ENCODE measurements around the gene FAF1. TPM values are rescaled to one million over a fixed set of nuclear protein-coding genes. Genes with fewer than 3 reads are reported as not detected.

FAF1 gene
- total RNA-seq, 2 donors from 2014 or later = 17.8 to 27.5 TPM

DNA sequence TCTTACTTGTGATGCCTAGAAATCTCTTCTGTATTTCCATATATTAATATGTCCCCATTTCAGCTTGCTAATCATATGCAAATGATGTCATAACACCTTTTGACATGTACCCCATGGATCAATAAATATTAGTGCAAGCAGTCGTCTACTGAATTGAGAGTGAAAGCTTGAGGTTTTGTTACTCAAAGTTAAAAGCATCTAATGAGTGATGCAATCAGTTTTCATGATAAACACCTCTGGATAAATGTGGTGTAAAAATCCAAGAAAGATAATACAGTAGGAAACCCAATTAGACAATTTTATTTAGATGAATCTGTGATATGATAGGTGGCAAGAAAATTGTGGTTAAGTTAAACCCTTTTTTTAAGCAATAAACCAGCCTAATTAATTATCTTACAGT, 395.6 kb downstream of the FAF1 start:
- peaks cover 0 to 5% of the 10 kb centered on the region in 2 donors for H3K36me3 ChIP-seq (replicated peaks in 1 of 2; ENCODE audit: insufficient read depth in 1 of 2, low read depth in 2 of 2)
- H3K4me1 ChIP-seq = no peaks in the 10 kb centered on the region
- 59 to 81% methylated on average over 1 of the region's 1 CpG for WGBS, 2 donors
- H3K27me3 ChIP-seq = no peaks in the 10 kb centered on the region
- intact Hi-C loops (cut with DNase I) = no loop called here
- no peaks in the 10 kb centered on the region for H3K9me3 ChIP-seq
- DNase-seq = no peak
- no peak for TF ChIP-seq POLR2A (IDR thresholded peaks at IDR 0.05)
- TF ChIP-seq, protein P1, sequence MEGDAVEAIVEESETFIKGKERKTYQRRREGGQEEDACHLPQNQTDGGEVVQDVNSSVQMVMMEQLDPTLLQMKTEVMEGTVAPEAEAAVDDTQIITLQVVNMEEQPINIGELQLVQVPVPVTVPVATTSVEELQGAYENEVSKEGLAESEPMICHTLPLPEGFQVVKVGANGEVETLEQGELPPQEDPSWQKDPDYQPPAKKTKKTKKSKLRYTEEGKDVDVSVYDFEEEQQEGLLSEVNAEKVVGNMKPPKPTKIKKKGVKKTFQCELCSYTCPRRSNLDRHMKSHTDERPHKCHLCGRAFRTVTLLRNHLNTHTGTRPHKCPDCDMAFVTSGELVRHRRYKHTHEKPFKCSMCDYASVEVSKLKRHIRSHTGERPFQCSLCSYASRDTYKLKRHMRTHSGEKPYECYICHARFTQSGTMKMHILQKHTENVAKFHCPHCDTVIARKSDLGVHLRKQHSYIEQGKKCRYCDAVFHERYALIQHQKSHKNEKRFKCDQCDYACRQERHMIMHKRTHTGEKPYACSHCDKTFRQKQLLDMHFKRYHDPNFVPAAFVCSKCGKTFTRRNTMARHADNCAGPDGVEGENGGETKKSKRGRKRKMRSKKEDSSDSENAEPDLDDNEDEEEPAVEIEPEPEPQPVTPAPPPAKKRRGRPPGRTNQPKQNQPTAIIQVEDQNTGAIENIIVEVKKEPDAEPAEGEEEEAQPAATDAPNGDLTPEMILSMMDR (IDR thresholded peaks at IDR 0.05) = no peak
- no peak overlapping the region for H3K27ac ChIP-seq
- H3K4me3 ChIP-seq = no peak overlapping the region
- ATAC-seq = no peak

DNA sequence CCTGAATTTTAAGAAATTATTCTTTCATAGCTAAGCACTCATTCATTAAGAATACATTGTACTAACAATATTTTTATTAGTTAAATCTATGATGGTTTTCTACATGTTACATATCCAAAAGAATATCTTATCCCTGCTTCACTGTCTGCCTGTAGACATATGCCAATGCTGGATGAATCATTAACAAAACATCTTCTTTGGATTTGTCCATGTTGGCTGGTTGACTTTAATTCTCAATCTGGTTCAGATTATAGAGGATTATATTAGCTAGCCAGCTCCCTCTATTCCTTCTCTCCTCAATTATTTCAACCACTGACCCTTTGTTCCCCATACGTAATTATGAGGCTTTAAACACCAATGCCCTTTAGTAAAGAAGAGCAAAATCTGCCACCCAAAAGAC, 398.0 kb downstream of the FAF1 start:
- WGBS, 2 donors = 93 to 94% methylated on average over 1 of the region's 1 CpG
- Histone ChIP-seq H3K36me3 (replicated peaks in 1 of 2; ENCODE audit: insufficient read depth in 1 of 2, low read depth in 2 of 2) (peaks cover 0 to 5% of the 10 kb centered on the region in 2 donors), H3K9me3 (no peaks in the 10 kb centered on the region), H3K4me3 (no peak overlapping the region), H3K27ac (no peak overlapping the region), H3K4me1 (no peaks in the 10 kb centered on the region), H3K27me3 (no peaks in the 10 kb centered on the region)
- no peak for TF ChIP-seq POLR2A (IDR thresholded peaks at IDR 0.05)
- TF ChIP-seq, protein P1 (IDR thresholded peaks at IDR 0.05) = no peak
- no peak for ATAC-seq
- intact Hi-C loops (cut with DNase I) = no loop called here
- no peak for DNase-seq

DNA sequence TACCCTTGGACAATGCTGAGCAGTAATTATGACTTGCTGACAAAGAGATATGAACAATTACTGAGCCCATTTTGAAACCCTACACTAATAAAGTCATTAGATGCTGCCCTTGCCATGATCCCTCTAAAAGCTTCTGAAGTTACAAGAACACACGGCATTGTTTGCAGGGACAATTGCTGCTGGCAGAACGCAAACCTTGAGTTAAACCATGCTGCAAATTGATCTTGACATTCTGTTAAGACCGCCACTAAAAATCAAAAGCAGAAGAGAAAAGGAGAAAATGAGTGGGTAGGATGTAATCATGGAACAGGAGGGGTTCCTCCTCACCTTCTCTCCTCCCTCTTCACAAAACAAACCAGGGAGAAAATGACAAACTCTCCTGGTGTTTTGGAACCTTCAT, 400.6 kb downstream of the FAF1 start:
- no peak for DNase-seq
- H3K4me1 ChIP-seq = no peaks in the 10 kb centered on the region
- H3K36me3 ChIP-seq (replicated peaks in 1 of 2; ENCODE audit: insufficient read depth in 1 of 2, low read depth in 2 of 2) = no peaks in the 10 kb centered on the region
- WGBS, 2 donors = 95 to 97% methylated on average over 3 of the region's 3 CpGs
- no peak for ATAC-seq
- TF ChIP-seq, protein P1 (IDR thresholded peaks at IDR 0.05) = no peak
- no peak for TF ChIP-seq POLR2A (IDR thresholded peaks at IDR 0.05)
- intact Hi-C loops (cut with DNase I) = no loop called here
- H3K4me3 ChIP-seq = no peak overlapping the region
- no peak overlapping the region for H3K27ac ChIP-seq
- no peaks in the 10 kb centered on the region for H3K9me3 ChIP-seq
- no peaks in the 10 kb centered on the region for H3K27me3 ChIP-seq

DNA sequence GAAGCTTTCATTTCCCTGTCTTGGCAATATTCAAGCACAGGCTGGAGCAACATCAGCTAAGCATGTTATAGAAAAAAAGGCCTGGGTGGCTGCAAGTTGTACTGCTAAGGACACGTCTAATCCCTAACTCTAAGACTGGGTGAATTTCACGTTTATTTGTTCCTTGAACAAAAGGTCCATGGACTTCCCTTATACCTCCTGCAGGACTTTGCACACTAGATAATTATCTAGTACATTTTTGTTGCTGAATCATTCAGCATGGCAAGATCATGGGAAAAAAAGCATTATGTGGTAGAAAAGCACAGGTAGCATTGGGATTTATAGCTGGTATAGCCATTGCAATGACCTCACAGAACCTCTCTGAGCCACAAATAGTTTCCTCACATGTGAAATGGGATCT, 406.1 kb downstream of the FAF1 start:
- no peak overlapping the region for H3K4me3 ChIP-seq
- no peaks in the 10 kb centered on the region for H3K4me1 ChIP-seq
- no peaks in the 10 kb centered on the region for H3K27me3 ChIP-seq
- WGBS, 2 donors = 80 to 83% methylated on average over 2 of the region's 2 CpGs
- H3K9me3 ChIP-seq = no peaks in the 10 kb centered on the region
- intact Hi-C loops (cut with DNase I) = no loop called here
- H3K27ac ChIP-seq = no peak overlapping the region
- ATAC-seq (no peak), DNase-seq (no peak)
- TF ChIP-seq, protein P1 (IDR thresholded peaks at IDR 0.05) = no peak
- TF ChIP-seq POLR2A (IDR thresholded peaks at IDR 0.05) = no peak
- H3K36me3 ChIP-seq (replicated peaks in 1 of 2; ENCODE audit: insufficient read depth in 1 of 2, low read depth in 2 of 2) = no peaks in the 10 kb centered on the region

DNA sequence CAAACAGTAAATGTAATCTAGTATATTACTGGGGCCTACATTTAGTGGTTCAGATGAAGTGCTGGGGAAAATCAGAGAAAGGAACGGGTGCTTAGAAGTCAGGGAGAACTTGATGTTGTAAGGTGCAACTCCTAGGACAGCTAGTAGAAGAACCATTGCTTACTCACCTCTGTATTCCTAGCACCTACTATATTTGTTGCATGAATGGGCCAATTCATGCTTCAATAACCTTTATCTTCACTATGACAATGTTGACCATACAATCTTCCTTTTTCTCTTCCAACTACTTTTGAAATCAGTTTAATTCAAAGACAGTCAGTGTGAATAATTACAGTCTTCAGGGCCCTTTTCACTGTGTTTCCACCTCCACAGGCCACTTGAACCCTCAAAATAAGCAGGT, 411.8 kb downstream of the FAF1 start:
- intact Hi-C loops (cut with DNase I) = no loop called here
- DNase-seq (no peak), ATAC-seq (no peak)
- Histone ChIP-seq H3K4me3 (no peak overlapping the region), H3K27ac (no peak overlapping the region), H3K36me3 (replicated peaks in 1 of 2; ENCODE audit: insufficient read depth in 1 of 2, low read depth in 2 of 2) (no peaks in the 10 kb centered on the region), H3K9me3 (no peaks in the 10 kb centered on the region), H3K27me3 (no peaks in the 10 kb centered on the region), H3K4me1 (no peaks in the 10 kb centered on the region)
- no peak for TF ChIP-seq POLR2A (IDR thresholded peaks at IDR 0.05)
- TF ChIP-seq, protein P1 (IDR thresholded peaks at IDR 0.05) = no peak
- 92 to 95% methylated on average over 1 of the region's 1 CpG for WGBS, 2 donors
